Forelimb muscle (tissue), 1 donor: Measurements from ENCODE around the gene MEIOSIN. TPM values are rescaled to one million over a fixed set of nuclear protein-coding genes. Genes with fewer than 3 reads are reported as not detected.
"Not testable (repeated sequence)": the region's sequence is repeated elsewhere in the genome, so short reads cannot be mapped to it uniquely, and the experiment has no call there.

Experiments used
- DNase-seq: peaks from one replicate; pipeline ENCODE4 v3.0.0-alpha.2; 2013; ENCODE audit warnings: low read depth
- polyA plus RNA-seq: library from polyadenylated mRNA; unstranded; fragments of 120-200 nt; gene quantifications from one replicate; pipeline ENCODE4 v1.2.1, GENCODE V29; 2013; ENCODE audit not compliant: insufficient read length

The MEIOSIN gene, protein sequence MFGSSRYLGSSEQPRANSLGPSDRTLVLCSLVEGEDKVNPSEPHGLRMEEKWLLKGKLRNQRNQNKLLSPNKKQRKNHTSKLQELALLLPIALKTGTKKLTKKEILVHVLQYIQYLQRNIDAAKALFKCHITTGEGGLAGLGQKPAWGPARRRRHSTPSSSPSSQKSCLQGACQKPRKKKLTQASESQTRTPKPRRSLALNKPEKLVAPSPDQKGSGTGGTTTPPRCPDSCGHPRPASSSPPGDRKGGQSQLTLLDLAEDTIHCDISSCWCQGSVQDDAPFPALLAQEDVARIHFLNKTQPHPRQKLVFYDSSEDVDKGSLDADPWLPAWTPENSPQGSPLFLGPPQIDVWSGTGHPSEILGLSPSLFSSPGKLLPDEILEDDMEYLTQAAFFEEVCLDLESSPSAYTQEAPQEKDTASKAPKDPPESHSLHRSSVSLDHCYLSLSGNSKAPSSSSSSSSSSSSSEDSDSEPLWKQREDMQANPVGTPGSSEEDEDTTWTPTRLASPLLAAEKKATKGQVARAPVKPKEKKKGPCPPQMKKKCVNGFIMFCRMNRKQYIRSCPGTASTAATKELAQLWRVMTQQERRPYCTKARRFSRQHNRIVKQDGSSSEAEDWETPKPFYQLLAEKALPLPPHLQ
- not detected for polyA plus RNA-seq

DNA sequence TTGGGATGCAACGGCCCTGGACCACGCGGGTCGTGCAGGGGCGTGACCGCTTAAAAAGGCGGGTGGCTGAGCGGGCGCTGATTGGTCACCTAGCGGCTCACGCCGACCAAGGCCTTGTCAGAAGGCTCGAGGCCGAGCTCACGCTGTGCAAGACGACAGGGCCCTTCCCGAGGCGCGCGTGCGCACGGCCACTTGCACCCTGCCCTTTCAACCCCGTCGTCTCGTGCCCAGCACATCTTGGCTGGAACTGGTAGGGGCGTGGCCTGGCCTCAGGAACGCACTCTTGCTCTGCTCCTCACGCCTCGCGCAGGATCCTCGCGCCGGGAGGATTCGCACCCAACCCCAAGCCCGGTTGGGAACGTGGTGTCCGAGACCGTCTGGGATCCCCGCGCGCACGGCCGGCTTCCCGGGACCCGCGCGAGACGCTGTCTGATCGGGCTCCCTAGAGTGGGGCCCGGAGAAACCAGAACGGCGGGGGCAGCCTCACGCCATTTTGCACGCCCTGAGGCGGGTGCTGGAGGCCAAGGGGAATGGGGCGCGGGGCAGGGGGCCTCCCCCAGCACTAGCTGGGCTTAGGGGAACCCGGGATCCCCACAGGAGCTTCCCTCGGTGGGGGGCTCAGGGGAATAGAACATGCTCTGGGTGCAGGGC, at the start of gene MEIOSIN:
Gene MEIOSIN, plus strand, starts transcription at position 280 of the 651 bp plus-strand sequence. CDS start 1,938 bp downstream, outside the sequence.
- no peak for DNase-seq

DNA sequence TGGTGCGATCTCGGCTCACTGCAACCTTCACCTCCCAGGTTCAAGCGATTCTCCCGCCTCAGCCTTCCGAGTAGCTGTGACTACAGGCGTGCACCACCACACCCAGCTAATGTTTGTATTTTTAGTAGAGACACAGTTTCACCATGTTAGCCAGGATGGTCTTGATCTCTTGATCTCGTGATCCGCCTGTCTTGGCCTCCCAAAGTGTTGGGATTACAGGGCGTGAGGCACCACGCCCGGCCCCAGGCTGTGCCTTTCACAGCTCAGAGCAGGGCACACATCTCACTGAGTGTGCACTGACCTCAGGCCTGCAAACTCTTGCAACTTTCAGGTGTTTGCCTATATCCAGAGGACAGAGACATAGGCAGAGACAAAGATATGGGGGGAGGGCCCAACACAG, 48.2 kb upstream of the MEIOSIN start:
- not testable (repeated sequence) for DNase-seq

DNA sequence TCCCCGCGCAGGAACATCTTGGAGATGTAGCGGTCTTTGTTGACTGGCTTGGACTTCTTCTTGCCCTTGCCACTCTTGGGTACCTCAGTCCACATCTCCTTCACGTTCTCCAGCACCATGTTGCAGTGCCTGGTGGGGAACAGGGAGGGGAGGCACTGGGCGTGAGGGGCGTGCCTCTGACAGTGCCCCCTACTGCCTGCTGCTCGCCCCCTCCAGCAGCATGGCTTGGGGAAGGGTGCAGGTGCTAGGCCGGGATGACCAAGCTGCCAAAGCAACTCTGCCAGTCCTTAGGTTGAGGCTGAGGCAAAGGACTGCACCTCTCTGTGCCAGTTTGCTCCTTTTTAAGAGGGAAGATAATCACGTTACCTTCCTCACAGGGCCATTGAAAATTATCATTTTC, 45.6 kb upstream of the MEIOSIN start:
- no peak for DNase-seq

DNA sequence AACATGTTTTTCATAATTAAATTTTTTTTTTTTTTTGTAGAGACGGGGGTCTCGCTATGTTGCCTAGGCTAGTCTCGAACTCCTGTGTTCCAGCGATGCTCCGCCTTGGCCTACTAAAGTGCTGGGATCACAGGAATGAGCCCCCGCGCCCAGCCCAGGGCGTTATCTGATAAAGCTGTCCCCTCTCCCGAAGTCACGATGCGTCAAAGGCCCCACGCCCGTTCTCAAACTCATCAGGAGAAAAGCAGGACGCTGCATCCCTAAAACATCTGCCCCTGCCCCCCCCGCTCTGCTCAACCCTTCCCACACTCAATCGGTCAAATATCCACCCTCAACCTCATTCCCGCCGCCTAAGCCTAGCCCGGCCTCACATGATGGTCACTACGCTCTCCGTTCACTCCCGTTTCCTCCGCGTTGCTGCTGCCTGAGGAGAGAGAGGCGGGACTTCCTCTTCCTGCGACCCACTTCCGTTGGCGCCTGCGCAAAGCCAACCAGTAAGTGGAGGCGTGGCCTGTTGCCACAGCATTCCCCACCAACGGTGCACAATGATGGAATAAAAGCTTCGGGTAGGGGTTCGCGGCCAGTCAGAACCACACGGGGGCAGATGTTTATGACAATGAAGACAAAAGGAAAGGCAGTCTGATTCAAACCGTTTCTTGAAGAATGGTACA, 41.6 kb upstream of the MEIOSIN start, which contains the start of gene SNRPD2:
Gene SNRPD2, minus strand, starts transcription at position 438 of the 671 bp plus-strand sequence. Its CDS starts 65 bp downstream, at position 373.
- peak; percentile 90 for DNase-seq

DNA sequence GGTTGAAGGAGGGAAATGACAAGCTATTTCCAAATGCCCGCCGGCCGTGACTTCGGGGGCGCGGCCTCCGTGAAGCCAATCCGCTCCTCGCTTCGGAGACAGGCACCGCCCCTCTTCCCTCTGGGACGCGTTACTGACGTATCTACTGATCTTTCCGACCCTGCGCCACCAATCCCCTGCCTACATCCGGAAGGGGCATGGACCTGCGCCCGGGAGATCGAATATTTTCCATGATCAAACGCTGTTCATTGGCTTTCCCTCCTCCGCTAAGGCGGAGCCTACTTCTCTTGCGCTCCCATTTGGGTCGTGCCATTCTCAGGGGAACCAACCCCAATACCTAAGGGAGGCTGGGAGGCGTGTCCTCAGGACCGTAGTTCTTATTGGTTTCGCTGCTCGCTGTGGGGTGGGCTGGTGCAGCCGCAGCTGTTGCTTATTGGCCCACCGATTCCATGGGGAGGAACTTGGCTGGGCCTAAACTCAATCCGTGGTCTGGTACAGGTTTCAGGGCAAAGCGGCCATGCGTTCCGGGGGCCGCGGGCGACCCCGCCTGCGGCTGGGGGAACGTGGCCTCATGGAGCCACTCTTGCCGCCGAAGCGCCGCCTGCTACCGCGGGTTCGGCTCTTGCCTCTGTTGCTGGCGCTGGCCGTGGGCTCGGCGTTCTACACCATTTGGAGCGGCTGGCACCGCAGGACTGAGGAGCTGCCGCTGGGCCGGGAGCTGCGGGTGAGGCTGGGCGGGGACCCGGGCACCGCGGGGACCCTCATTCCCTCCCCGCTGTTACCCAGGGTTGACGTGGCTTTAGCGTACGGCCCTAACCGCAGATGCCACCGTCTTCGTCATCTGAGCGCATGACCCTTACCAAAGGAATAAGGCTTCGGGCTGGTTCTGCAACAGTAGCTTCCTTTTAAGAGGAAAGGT, 40.8 kb upstream of the MEIOSIN start, which contains the start of gene QPCTL:
Gene QPCTL, plus strand, starts transcription at position 480 of the 919 bp plus-strand sequence. Its CDS starts 38 bp downstream, at position 518.
- DNase-seq, result peak; percentile 90

DNA sequence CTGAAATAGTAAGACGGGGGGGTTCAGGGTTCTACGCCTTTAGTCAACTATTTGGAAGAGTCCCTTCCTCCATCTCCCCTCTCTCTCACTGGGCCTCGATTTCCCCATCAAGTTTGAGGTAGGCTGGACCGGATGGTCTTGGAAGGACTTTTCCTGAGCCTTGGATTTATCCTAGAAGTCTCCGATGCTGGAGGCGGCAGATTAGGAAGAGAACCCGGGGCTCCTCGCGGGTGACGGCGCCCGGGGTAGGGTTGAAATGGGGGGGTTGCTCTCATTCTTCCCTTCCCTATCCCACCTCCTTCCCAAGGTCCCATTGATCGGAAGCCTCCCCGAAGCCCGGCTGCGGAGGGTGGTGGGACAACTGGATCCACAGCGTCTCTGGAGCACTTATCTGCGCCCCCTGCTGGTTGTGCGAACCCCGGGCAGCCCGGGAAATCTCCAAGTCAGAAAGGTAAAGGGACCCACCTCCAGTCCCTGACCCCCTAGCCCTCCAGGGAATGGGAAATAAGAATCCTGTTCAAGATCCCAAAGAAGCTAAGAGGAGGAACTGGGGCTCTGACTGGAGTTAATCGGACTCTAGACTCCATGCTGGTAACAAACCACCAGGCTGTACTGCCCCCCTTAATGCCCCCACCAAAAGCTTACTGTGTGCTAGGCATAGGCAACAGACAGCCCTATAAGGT, 40.0 kb upstream of the MEIOSIN start:
- no peak for DNase-seq

DNA sequence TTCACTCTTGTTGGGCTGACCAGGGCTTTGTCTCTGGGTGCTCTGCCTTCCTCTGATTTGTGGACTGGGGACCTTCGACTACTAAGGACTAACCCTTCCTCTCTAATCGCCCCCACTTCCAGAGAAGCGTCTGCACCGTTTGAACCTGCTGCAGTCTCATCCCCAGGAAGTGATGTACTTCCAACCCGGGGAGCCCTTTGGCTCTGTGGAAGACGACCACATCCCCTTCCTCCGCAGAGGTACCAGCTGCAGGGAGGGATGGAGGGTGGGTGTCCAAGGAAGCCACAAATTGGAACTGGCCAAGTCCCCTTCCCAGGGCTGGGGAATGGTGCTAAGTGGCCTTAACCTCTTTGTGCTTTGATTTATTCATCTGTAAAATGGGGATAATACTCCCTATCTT, 31.6 kb upstream of the MEIOSIN start:
- DNase-seq, result no peak

DNA sequence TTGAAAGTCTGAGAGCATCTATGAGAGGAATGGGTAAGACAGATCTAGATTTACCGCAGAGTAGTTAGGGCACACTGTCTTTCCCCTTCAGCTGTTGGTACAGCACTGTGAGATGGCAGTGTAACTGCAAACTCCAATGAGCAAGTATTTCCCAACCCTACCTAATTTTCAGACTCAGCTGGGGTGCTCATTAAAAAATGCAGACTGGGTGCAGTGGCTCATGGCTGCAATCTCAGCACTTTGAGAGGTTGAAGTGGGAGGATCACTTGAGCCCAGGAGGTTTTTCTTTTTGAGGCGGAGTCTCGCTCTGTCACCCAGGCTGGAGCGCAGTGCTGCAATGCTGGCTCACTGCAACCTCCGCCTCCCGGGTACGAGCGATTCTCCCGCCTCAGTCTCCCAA, 28.1 kb upstream of the MEIOSIN start:
- DNase-seq, result no peak

DNA sequence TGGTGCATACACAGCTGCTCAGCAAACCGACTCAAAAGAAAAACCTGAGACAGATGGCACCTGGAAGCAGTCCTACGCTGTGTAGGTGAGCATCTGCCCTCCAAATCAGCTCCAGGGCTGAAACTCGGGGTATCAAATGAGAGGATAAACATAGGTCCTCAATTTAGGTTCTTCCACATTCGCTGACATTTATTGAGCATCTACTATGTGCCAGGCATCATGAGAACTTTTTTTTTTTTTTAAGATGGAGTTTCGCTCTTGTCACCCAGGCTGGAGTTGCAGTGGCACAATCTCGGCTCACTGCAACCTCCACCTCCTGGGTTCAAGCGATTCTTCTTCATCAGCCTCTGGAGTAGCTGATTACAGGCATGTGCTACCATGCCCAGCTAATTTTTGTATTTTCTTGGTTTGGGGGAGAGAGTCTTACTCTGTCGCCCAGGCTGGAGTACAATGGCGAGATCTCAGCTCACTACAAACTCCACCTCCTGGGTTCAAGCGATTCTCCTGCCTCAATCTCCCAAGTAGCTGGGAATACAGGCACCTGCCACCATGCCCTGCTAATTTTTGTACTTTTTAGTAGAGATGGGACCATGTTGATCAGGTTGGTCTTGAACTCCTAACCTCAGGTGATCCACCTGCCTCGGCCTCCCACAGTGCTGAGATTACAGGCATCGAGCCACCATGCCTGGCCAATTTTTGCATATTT, 27.4 kb upstream of the MEIOSIN start:
- no peak for DNase-seq

DNA sequence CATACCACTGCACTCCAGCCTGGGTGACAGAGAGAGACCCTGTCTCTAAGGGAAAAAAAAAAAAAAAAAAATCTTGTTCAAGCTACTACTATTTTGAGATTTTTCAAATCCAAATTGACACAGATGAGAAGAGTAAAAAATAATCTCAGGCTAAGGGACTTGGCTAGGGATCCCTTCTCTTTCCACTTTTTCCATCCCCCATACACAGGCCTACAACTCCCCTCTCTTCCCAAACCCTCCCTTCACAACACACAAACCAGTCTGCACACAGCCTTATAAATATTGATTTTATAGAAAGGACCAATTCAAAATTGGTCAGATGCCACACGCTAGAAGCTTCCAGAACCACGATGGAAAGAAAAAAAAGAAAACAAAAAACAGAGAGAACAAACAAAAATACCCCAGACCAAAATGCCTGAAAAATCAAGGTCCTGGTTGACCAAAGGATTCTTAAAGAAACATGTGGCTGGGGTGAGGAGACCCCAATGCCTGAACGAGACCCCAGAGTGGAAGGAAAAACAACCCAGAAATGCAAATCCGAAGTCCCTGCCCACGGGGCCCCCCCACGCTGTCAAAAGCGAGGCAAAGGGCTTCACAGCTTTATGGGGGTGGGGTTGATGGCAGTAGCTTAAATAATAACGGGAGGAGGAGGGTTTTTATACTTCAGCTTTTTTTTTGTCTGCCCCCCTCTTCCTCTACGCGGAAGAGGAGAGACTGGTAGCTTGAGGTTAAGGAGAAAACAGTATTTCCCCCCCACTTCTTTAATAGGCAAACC, 22.7 kb upstream of the MEIOSIN start:
- DNase-seq, result no peak

DNA sequence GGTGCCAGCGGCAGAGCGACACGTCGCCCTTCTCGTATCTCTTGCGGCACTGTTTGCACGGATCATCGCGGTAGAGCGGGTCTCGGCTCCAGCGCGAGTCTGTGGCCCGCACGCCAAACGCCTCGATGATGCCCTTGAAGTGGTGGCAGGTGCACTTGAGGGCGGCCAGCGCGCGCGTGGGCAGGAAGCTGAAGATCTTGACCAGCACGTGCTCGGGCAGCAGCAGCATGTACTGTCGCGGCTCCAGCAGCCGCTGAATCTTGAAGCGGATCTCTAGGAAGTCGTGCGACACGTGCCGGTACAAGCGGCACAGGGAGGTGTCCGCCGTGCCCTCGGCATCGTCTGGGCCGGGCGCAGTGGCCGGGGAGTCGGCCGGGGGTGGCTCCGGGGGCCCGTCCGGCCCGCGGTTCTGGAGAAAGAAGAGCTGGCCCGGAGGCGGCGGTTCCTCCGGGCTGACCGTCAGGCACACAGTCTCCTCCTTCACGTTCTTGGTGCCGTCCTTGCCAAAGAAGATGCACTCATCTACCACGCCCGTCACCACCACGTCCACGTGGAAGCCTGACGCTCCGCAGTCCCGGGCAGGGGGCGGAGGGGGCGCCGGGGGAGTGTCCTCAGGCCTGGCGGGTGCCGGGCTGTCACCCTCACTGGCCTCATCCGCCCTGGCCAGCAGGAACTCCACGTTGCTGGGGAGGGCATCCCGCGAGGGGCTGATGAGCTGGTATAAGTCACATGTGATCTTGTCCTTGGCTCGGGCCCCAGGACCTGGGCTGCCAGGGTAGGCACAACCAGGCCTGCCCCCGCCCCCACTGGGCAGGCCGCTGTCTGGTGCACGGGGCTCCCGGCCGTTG, 21.2 kb upstream of the MEIOSIN start:
- no peak for DNase-seq

DNA sequence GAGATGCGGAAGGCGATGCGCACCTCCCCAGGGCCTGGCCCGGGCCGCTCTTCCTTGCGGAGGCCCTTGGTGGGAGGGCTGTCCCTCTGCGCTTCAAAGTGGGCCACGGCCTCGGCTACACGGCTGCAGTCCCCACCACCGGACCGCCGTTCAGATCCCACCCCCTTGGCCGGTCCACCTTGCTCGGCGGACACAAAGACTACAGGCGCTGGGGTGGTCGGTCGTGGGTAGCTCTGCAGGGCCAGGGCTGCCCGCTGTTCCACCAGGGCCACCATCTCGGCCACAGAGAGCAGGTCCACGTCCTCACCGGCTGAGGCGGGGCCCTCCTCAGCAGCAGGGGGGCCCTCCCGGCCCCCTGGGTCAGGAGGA, 20.6 kb upstream of the MEIOSIN start:
- DNase-seq, result no peak

DNA sequence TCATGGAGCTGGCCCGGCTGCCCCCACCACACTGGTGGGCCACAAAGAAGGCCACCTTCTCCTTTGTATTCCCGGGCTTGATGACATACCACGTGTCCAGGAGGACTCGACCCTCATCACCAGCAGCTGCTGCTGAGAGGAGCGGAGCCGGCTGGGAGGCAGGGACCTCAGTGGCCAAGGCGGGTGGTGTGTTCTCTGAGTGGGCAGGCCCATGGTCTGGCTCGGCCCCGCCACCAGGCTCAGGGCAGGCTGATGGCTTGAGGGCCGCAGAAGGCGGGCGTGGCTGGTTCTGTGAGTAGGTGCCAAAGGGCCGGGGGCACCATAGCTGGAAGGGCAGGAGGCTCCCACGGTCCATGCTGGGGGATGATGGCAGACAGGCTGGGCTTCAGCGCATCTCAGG, 20.1 kb upstream of the MEIOSIN start:
- DNase-seq, result no peak

DNA sequence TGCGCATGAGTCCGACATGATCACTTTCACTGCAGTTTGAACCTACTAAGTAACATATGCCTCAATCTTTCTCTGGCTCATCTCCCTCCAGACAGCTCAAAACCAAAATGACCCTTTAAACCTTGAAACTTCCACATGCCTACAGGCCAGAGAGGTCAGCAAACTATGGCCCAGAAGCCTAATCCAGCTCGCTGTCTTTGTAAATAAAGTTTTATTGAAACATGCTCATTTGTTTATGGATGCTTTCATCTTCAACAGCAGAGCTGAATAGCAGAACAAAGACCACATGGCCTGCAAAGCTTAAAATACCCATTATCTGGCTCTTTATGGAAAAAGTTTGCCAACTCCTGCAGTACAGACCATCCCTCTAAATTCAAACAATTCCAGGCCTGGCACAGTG, 18.1 kb upstream of the MEIOSIN start:
- no peak for DNase-seq

DNA sequence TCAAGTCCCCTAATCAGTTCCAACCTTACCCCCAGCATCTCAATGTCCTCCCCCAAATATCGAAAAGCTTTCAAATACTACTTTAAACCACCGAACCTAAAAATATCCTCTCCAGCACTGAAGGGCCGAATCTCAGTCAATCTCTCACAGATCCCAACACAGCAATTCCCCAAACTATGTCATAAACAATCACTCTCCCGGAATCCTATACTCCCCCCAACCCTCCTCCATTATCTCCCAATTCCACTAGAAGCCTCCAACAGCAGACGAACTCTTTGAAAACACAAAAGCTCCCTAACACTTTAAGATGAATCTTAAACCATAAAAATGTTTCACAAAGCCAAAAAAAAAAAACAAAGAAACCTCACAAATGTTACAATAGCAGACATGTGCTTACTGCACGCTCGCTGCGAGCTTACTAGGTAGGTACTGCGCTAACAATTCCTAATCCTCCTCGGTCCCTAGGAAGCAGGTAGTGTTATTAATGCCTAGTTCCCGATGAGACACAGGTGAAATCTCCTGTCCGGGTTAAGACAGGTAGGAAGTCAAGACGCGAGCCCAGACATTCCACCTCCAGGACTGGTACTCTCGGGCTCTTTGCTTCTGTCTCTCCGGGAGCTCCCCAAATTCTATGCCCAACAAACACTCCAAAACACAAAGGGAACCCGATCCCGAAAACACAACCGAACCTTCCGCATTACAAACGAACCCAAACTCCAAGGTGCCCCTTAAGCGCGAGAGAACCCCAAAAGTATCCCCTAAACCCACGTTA, 16.7 kb upstream of the MEIOSIN start:
- no peak for DNase-seq

DNA sequence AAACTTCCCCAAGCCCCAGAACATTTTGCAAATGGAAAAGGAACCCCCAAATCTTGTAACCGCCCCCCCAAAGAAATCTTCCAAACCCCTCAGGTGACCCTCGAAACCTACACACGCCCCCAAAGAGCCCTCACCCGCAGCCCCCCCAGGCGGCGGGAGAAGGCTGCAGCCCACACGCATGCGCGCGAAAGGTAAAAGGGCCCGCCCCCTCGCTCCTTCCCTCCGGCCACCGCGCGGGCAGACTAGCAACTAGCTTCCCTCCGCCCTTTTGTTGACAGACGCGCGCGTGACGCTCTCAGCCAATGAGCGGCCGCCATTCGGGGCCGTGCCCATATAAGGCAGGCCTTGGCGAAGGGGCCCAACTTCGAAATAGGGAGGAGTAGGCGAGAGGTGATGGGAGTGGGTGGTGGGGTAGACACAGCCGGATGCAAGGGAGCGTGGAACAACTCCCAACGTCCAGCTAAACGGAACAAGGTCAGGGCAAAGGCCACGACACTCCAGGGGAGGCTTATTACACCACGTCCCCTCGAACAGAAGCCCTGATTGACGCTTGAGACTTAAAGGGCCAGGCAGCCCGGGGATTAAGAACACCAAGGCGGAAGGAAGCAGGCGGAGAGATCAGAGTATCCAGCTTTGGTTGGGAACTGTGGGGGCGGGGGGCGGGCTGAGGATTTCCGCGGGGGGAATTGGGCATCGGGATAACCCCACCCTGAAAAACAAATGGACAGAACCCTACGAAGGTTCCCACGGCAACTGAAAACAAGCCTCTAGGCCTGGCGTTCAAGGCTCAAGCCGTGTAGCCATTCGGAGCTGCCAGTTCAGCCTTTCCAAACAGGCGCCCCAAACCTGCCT, 15.9 kb upstream of the MEIOSIN start:
- DNase-seq, result peak; percentile 93
